ENCODE measurements around the gene LRRFIP1.
A peak's percentile ranks its signal among the peaks of the same experiment; 100 is the strongest.
"Not testable (repeated sequence)": the region's sequence is repeated elsewhere in the genome, so short reads cannot be mapped to it uniquely, and the experiment has no call there.

LRRFIP1 gene

GRCh38 chr2:237604960-237605359, 22.4 kb upstream of the LRRFIP1 start:
- ATAC-seq (ENCODE audit: insufficient read depth, low read depth) (no peak), DNase-seq (no peak)
- no peak overlapping the region for H3K27ac ChIP-seq (ENCODE audit: low read length)

GRCh38 chr2:237606522-237606921, 20.9 kb upstream of the LRRFIP1 start:
- not testable (repeated sequence) for H3K4me3 ChIP-seq (ENCODE audit: low read depth in 1 of 2, low read length in 2 of 2); H3K9ac ChIP-seq (ENCODE audit: low read depth, low read length); H3K4me1 ChIP-seq (ENCODE audit: insufficient read depth, low read length); H3K27me3 ChIP-seq (ENCODE audit: insufficient read depth, low read length, poor library complexity); H3K4me2 ChIP-seq (ENCODE audit: insufficient read depth, low read length); H3K79me2 ChIP-seq (ENCODE audit: insufficient read depth, low read length); H3K27ac ChIP-seq (ENCODE audit: low read length); H2AFZ ChIP-seq (ENCODE audit: low read depth, low read length); H3K9me3 ChIP-seq (ENCODE audit: insufficient read depth, low read length, severe bottlenecking); H3K36me3 ChIP-seq (ENCODE audit: insufficient read depth, low read length); ATAC-seq (ENCODE audit: insufficient read depth, low read depth); H4K20me1 ChIP-seq (ENCODE audit: insufficient read depth, low read length); DNase-seq

More at GRCh38 chr2:237604960-237605359, 22.4 kb upstream of the LRRFIP1 start:
- no peaks in the 10 kb centered on the region for H3K36me3 ChIP-seq (ENCODE audit: insufficient read depth, low read length)
- no peak overlapping the region for H3K4me3 ChIP-seq (ENCODE audit: low read depth in 1 of 2, low read length in 2 of 2)
- H3K9me3 ChIP-seq (ENCODE audit: insufficient read depth, low read length, severe bottlenecking), result no peaks in the 10 kb centered on the region
- no peak overlapping the region for H3K9ac ChIP-seq (ENCODE audit: low read depth, low read length)
- no peaks in the 10 kb centered on the region; the same call in 1 of the 2 replicates for H4K20me1 ChIP-seq (ENCODE audit: insufficient read depth, low read length)
- H2AFZ ChIP-seq (ENCODE audit: low read depth, low read length), result no peak overlapping the region
- no peaks in the 10 kb centered on the region for H3K79me2 ChIP-seq (ENCODE audit: insufficient read depth, low read length)
- no peak for TF ChIP-seq EZH2 (IDR thresholded peaks at IDR 0.05; ENCODE audit: borderline replicate concordance, low read depth, low read length, severe bottlenecking)
- peak; percentile 11 for TF ChIP-seq CTCF (IDR thresholded peaks at IDR 0.05; ENCODE audit: borderline replicate concordance, extremely low read depth, low read length, poor library complexity, severe bottlenecking)
- no peak overlapping the region for H3K4me2 ChIP-seq (ENCODE audit: insufficient read depth, low read length)
- no peaks in the 10 kb centered on the region for H3K4me1 ChIP-seq (ENCODE audit: insufficient read depth, low read length)
- peaks cover 7% of the 10 kb centered on the region for H3K27me3 ChIP-seq (ENCODE audit: insufficient read depth, low read length, poor library complexity)

GRCh38 chr2:237612527-237613357, 14.6 kb upstream of the LRRFIP1 start:
- Histone ChIP-seq H3K9ac (ENCODE audit: low read depth, low read length) (no peak overlapping the region), H3K27ac (ENCODE audit: low read length) (no peak overlapping the region), H3K9me3 (ENCODE audit: insufficient read depth, low read length, severe bottlenecking) (no peaks in the 10 kb centered on the region), H3K4me2 (ENCODE audit: insufficient read depth, low read length) (no peak overlapping the region), H3K4me1 (ENCODE audit: insufficient read depth, low read length) (no peaks in the 10 kb centered on the region), H3K79me2 (ENCODE audit: insufficient read depth, low read length) (no peaks in the 10 kb centered on the region), H3K27me3 (ENCODE audit: insufficient read depth, low read length, poor library complexity) (peaks cover 18% of the 10 kb centered on the region), H3K36me3 (ENCODE audit: insufficient read depth, low read length) (no peaks in the 10 kb centered on the region), H2AFZ (ENCODE audit: low read depth, low read length) (no peak overlapping the region), H3K4me3 (ENCODE audit: low read depth in 1 of 2, low read length in 2 of 2) (no peak overlapping the region), H4K20me1 (ENCODE audit: insufficient read depth, low read length) (no peaks in the 10 kb centered on the region; the same call in 1 of the 2 replicates)
- no peak for TF ChIP-seq EZH2 (IDR thresholded peaks at IDR 0.05; ENCODE audit: borderline replicate concordance, low read depth, low read length, severe bottlenecking)
- no peak for TF ChIP-seq CTCF (IDR thresholded peaks at IDR 0.05; ENCODE audit: borderline replicate concordance, extremely low read depth, low read length, poor library complexity, severe bottlenecking)
- ATAC-seq (ENCODE audit: insufficient read depth, low read depth) (no peak), DNase-seq (no peak)

- no peak overlapping the region for H3K27ac ChIP-seq (ENCODE audit: low read length)
- no peaks in the 10 kb centered on the region; the same call in 1 of the 2 replicates for H4K20me1 ChIP-seq (ENCODE audit: insufficient read depth, low read length)
- H3K9me3 ChIP-seq (ENCODE audit: insufficient read depth, low read length, severe bottlenecking), result no peaks in the 10 kb centered on the region
- peaks cover 22% of the 10 kb centered on the region for H3K27me3 ChIP-seq (ENCODE audit: insufficient read depth, low read length, poor library complexity)
- H3K36me3 ChIP-seq (ENCODE audit: insufficient read depth, low read length), result no peaks in the 10 kb centered on the region
- no peaks in the 10 kb centered on the region for H3K79me2 ChIP-seq (ENCODE audit: insufficient read depth, low read length)
- H3K4me3 ChIP-seq (ENCODE audit: low read depth in 1 of 2, low read length in 2 of 2), result no peak overlapping the region
- TF ChIP-seq EZH2 (IDR thresholded peaks at IDR 0.05; ENCODE audit: borderline replicate concordance, low read depth, low read length, severe bottlenecking) (no peak), CTCF (IDR thresholded peaks at IDR 0.05; ENCODE audit: borderline replicate concordance, extremely low read depth, low read length, poor library complexity, severe bottlenecking) (no peak)
- ATAC-seq (ENCODE audit: insufficient read depth, low read depth) (no peak), DNase-seq (no peak)
- H3K4me2 ChIP-seq (ENCODE audit: insufficient read depth, low read length), result no peak overlapping the region
- H3K9ac ChIP-seq (ENCODE audit: low read depth, low read length), result no peak overlapping the region
- H3K4me1 ChIP-seq (ENCODE audit: insufficient read depth, low read length), result no peaks in the 10 kb centered on the region
- no peak overlapping the region for H2AFZ ChIP-seq (ENCODE audit: low read depth, low read length)
These were observed 13.7 kb upstream of the LRRFIP1 start for GRCh38 chr2:237613679-237614078.
